Measurements from ENCODE around the gene RPTOR. TPM values are rescaled to one million over a fixed set of nuclear protein-coding genes. Genes with fewer than 3 reads are reported as not detected.

RPTOR gene
- total RNA-seq, 1 donor, result 27.9 TPM

GRCh38 chr17:80745183-80745582, 200.5 kb downstream of the RPTOR start:
- no peak overlapping the region for H3K4me2 ChIP-seq (ENCODE audit: insufficient read depth, low read length)
- no peaks in the 10 kb centered on the region for H3K36me3 ChIP-seq (ENCODE audit: insufficient read depth, low read length)
- no peak for DNase-seq (ENCODE audit: insufficient read length, low spot score, missing footprints)
- H3K9me3 ChIP-seq (ENCODE audit: low read depth, low read length), result no peaks in the 10 kb centered on the region
- no peak for TF ChIP-seq CTCF (IDR thresholded peaks at IDR 0.05; ENCODE audit: extremely low read depth, low read depth, low read length)
- H3K27me3 ChIP-seq (ENCODE audit: insufficient read depth, low read length), result no peaks in the 10 kb centered on the region
- no peak overlapping the region for H2AFZ ChIP-seq (ENCODE audit: low read length)
- H3K4me1 ChIP-seq (ENCODE audit: insufficient read depth, low read length), result peaks cover 3% of the 10 kb centered on the region
- no peak overlapping the region for H3K27ac ChIP-seq (ENCODE audit: low read depth, low read length)
- H3K4me3 ChIP-seq (ENCODE audit: insufficient read depth, low read length), result no peak overlapping the region
- no peaks in the 10 kb centered on the region for H3K79me2 ChIP-seq (ENCODE audit: insufficient read depth, low read length)
- no peaks in the 10 kb centered on the region for H4K20me1 ChIP-seq (ENCODE audit: insufficient read depth, low read length)

GRCh38 chr17:80746262-80746935, 201.8 kb downstream of the RPTOR start:
- Histone ChIP-seq H4K20me1 (ENCODE audit: insufficient read depth, low read length) (no peaks in the 10 kb centered on the region), H3K4me2 (ENCODE audit: insufficient read depth, low read length) (no peak overlapping the region), H2AFZ (ENCODE audit: low read length) (no peak overlapping the region), H3K36me3 (ENCODE audit: insufficient read depth, low read length) (no peaks in the 10 kb centered on the region), H3K4me3 (ENCODE audit: insufficient read depth, low read length) (no peak overlapping the region), H3K9me3 (ENCODE audit: low read depth, low read length) (no peaks in the 10 kb centered on the region), H3K27me3 (ENCODE audit: insufficient read depth, low read length) (no peaks in the 10 kb centered on the region), H3K27ac (ENCODE audit: low read depth, low read length) (no peak overlapping the region), H3K4me1 (ENCODE audit: insufficient read depth, low read length) (peaks cover 6% of the 10 kb centered on the region), H3K79me2 (ENCODE audit: insufficient read depth, low read length) (no peaks in the 10 kb centered on the region)
- TF ChIP-seq CTCF (IDR thresholded peaks at IDR 0.05; ENCODE audit: extremely low read depth, low read depth, low read length), result no peak
- DNase-seq (ENCODE audit: insufficient read length, low spot score, missing footprints), result peak; percentile 84

- Histone ChIP-seq H3K36me3 (ENCODE audit: insufficient read depth, low read length) (no peaks in the 10 kb centered on the region), H3K4me3 (ENCODE audit: insufficient read depth, low read length) (no peak overlapping the region), H2AFZ (ENCODE audit: low read length) (no peak overlapping the region), H3K27ac (ENCODE audit: low read depth, low read length) (no peak overlapping the region), H3K9me3 (ENCODE audit: low read depth, low read length) (no peaks in the 10 kb centered on the region), H3K27me3 (ENCODE audit: insufficient read depth, low read length) (no peaks in the 10 kb centered on the region), H3K4me2 (ENCODE audit: insufficient read depth, low read length) (no peak overlapping the region), H4K20me1 (ENCODE audit: insufficient read depth, low read length) (peaks cover 2% of the 10 kb centered on the region), H3K79me2 (ENCODE audit: insufficient read depth, low read length) (no peaks in the 10 kb centered on the region), H3K4me1 (ENCODE audit: insufficient read depth, low read length) (peaks cover 14% of the 10 kb centered on the region)
- no peak for TF ChIP-seq CTCF (IDR thresholded peaks at IDR 0.05; ENCODE audit: extremely low read depth, low read depth, low read length)
- no peak for DNase-seq (ENCODE audit: insufficient read length, low spot score, missing footprints)
Measured at GRCh38 chr17:80747469-80747868, 202.8 kb downstream of the RPTOR start.

- H4K20me1 ChIP-seq (ENCODE audit: insufficient read depth, low read length), result peaks cover 2% of the 10 kb centered on the region
- H3K9me3 ChIP-seq (ENCODE audit: low read depth, low read length), result no peaks in the 10 kb centered on the region
- no peaks in the 10 kb centered on the region for H3K27me3 ChIP-seq (ENCODE audit: insufficient read depth, low read length)
- no peak overlapping the region for H3K4me2 ChIP-seq (ENCODE audit: insufficient read depth, low read length)
- H3K36me3 ChIP-seq (ENCODE audit: insufficient read depth, low read length), result peaks cover 8% of the 10 kb centered on the region
- H3K4me3 ChIP-seq (ENCODE audit: insufficient read depth, low read length), result no peak overlapping the region
- no peak overlapping the region for H2AFZ ChIP-seq (ENCODE audit: low read length)
- peaks cover 11% of the 10 kb centered on the region for H3K4me1 ChIP-seq (ENCODE audit: insufficient read depth, low read length)
- no peak for TF ChIP-seq CTCF (IDR thresholded peaks at IDR 0.05; ENCODE audit: extremely low read depth, low read depth, low read length)
- no peak for DNase-seq (ENCODE audit: insufficient read length, low spot score, missing footprints)
- no peaks in the 10 kb centered on the region for H3K79me2 ChIP-seq (ENCODE audit: insufficient read depth, low read length)
- H3K27ac ChIP-seq (ENCODE audit: low read depth, low read length), result no peak overlapping the region
Measured at GRCh38 chr17:80749611-80750010, 205.0 kb downstream of the RPTOR start.
